Left ventricle myocardium inferior (tissue), 1 donor: ENCODE measurements around the gene FBH1. TPM values are rescaled to one million over a fixed set of nuclear protein-coding genes. Genes with fewer than 3 reads are reported as not detected.

Experiments used
- DNase-seq: peaks from one replicate; pipeline ENCODE4 v3.0.0-alpha.2; 2020
- H3K27ac ChIP-seq: fragments of 200-600 bp; replicated peaks from 2 replicates; pipeline ENCODE4 v1.8.0; 2021
- H3K27me3 ChIP-seq: fragments of 200-600 bp; 2 replicates; pipeline ENCODE4 v1.8.0; 2021; ENCODE audit warnings: low read depth
- H3K36me3 ChIP-seq: fragments of 200-600 bp; 2 replicates; pipeline ENCODE4 v1.8.0; 2021
- H3K4me1 ChIP-seq: fragments of 200-600 bp; 2 replicates; pipeline ENCODE4 v1.8.0; 2021
- H3K4me3 ChIP-seq: fragments of 200-600 bp; 2 replicates; pipeline ENCODE4 v1.8.0; 2021; ENCODE audit warnings: mild to moderate bottlenecking, moderate library complexity
- H3K9me3 ChIP-seq: fragments of 200-600 bp; replicated peaks from 2 replicates; pipeline ENCODE4 v1.8.0; 2021
- CTCF ChIP-seq: fragments of 200-600 bp; IDR thresholded peaks from 2 replicates; pipeline ENCODE4 v1.8.0; 2021; ENCODE audit warnings: antibody characterized with exemption, mild to moderate bottlenecking, borderline replicate concordance
- intact Hi-C: fragments of 100-400 bp; cut with micrococcal nuclease; formaldehyde crosslinking; loops from one replicate; pipeline ENCODE4 v1.11.0; 2022
- total RNA-seq: library from RNA; stranded (reverse); fragmentation: NEBNext Ultra II Directional; extraction: Animal tissue kit (Norgen Biotek cat#: 25700); gene quantifications from one replicate; pipeline ENCODE4 v1.2.1, GENCODE V29; 2021
- donor health status: DM: no; HTN: yes; CAD: no; lungs with severe emphysema.

Gene FBH1
- total RNA-seq, 1 donor from 2014 or later, result 75.5 TPM

GRCh38 chr10:5891009-5891408 is 966 bp downstream of the FBH1 start:
- H3K4me1 ChIP-seq, result peaks cover 76% of the 10 kb centered on the region

GRCh38 chr10:5892007-5892406 is 2.0 kb downstream of the FBH1 start:
- peaks cover 85% of the 10 kb centered on the region for H3K4me1 ChIP-seq
- no peak for TF ChIP-seq CTCF
- peak overlapping the region; percentile 90 for H3K4me3 ChIP-seq
- intact Hi-C loops, result no loop called here
- DNase-seq, result no peak
- no peaks in the 10 kb centered on the region for H3K9me3 ChIP-seq
- no peaks in the 10 kb centered on the region for H3K27me3 ChIP-seq
- peak overlapping the region; percentile 93 for H3K27ac ChIP-seq
- peaks cover 30% of the 10 kb centered on the region for H3K36me3 ChIP-seq

More at GRCh38 chr10:5891009-5891408, 966 bp downstream of the FBH1 start:
- peaks cover 31% of the 10 kb centered on the region for H3K36me3 ChIP-seq
- no peak for DNase-seq
- peak overlapping the region; percentile 90 for H3K4me3 ChIP-seq
- no peaks in the 10 kb centered on the region for H3K9me3 ChIP-seq
- intact Hi-C loops, result no loop called here
- no peaks in the 10 kb centered on the region for H3K27me3 ChIP-seq
- peak overlapping the region; percentile 93 for H3K27ac ChIP-seq
- TF ChIP-seq CTCF, result no peak

GRCh38 chr10:5893321-5893720 is 3.3 kb downstream of the FBH1 start:
- Histone ChIP-seq H3K27ac (peak overlapping the region; percentile 93), H3K9me3 (peaks cover 10% of the 10 kb centered on the region), H3K27me3 (no peaks in the 10 kb centered on the region), H3K36me3 (peaks cover 39% of the 10 kb centered on the region), H3K4me1 (peaks cover 83% of the 10 kb centered on the region), H3K4me3 (peak overlapping the region; percentile 90)
- no peak for DNase-seq
- intact Hi-C loops, result no loop called here
- no peak for TF ChIP-seq CTCF

- peaks cover 45% of the 10 kb centered on the region for H3K36me3 ChIP-seq
- H3K27me3 ChIP-seq, result no peaks in the 10 kb centered on the region
- peaks cover 13% of the 10 kb centered on the region for H3K9me3 ChIP-seq
- DNase-seq, result no peak
- peaks cover 74% of the 10 kb centered on the region for H3K4me1 ChIP-seq
- peak overlapping the region; percentile 93 for H3K27ac ChIP-seq
- TF ChIP-seq CTCF, result no peak
- peak overlapping the region; percentile 38 for H3K4me3 ChIP-seq
- intact Hi-C loops, result no loop called here
Observed at GRCh38 chr10:5894403-5894802, 4.4 kb downstream of the FBH1 start.

GRCh38 chr10:5894873-5895272 is 4.8 kb downstream of the FBH1 start:
- peak; percentile 53 for DNase-seq
- H3K4me3 ChIP-seq, result peak overlapping the region; percentile 38
- H3K4me1 ChIP-seq, result peaks cover 71% of the 10 kb centered on the region
- peaks cover 13% of the 10 kb centered on the region for H3K9me3 ChIP-seq
- peaks cover 45% of the 10 kb centered on the region for H3K36me3 ChIP-seq
- no peak for TF ChIP-seq CTCF
- intact Hi-C loops, result no loop called here
- peak overlapping the region; percentile 93 for H3K27ac ChIP-seq
- H3K27me3 ChIP-seq, result no peaks in the 10 kb centered on the region
